Suprapubic skin (tissue), 4 donors: Measurements from ENCODE around the gene FCHO2. TPM values are rescaled to one million over a fixed set of nuclear protein-coding genes. Genes with fewer than 3 reads are reported as not detected.

Source experiments
- DNase-seq, 2 donors: peaks; one replicate each; pipeline ENCODE4 v3.0.0-alpha.2; 2019; ENCODE audit warnings: low spot score in 2 of 2
- H3K27ac ChIP-seq: fragments of 200-600 bp; sonication (generic); one replicate; pipeline ENCODE4 v1.5.1; 2019
- H3K27me3 ChIP-seq: fragments of 200-600 bp; sonication (generic); one replicate; pipeline ENCODE4 v1.5.1; 2019
- H3K36me3 ChIP-seq: fragments of 200-600 bp; sonication (generic); one replicate; pipeline ENCODE4 v1.5.1; 2019
- H3K4me1 ChIP-seq: fragments of 200-600 bp; sonication (generic); one replicate; pipeline ENCODE4 v1.5.1; 2019
- H3K4me3 ChIP-seq: fragments of 200-600 bp; sonication (generic); one replicate; pipeline ENCODE4 v1.5.1; 2019; ENCODE audit warnings: mild to moderate bottlenecking
- H3K9me3 ChIP-seq: fragments of 200-600 bp; sonication (generic); one replicate; pipeline ENCODE4 v1.5.1; 2019
- EP300 ChIP-seq: sonication (generic); formaldehyde crosslinking; IDR thresholded peaks from one replicate; pipeline ENCODE4 v1.6.1; 2017; ENCODE audit warnings: antibody characterized with exemption
- POLR2A ChIP-seq, 2 donors: fragments of 450-650 bp; IDR thresholded peaks; one replicate each; pipeline ENCODE4 v1.6.1; 2017; ENCODE audit warnings: antibody characterized with exemption in 2 of 2, mild to moderate bottlenecking in 2 of 2, moderate library complexity in 2 of 2
- POLR2AphosphoS5 ChIP-seq, 3 donors: sonication (generic); formaldehyde crosslinking; IDR thresholded peaks; one replicate each; pipeline ENCODE4 v1.6.1; 2017; ENCODE audit warnings: antibody characterized with exemption in 3 of 3
- WGBS: methylation state at CpG from one replicate; pipeline ENCODE4 v1.1.5; 2018; 5-methylcytosine and 5-hydroxymethylcytosine counted together
- total RNA-seq, 4 donors: library from RNA; depleted of rRNA; stranded (reverse); fragments of >200 nt; gene quantifications; one replicate each; pipeline ENCODE4 v1.1.0, GENCODE V29; 2016
- TF ChIP-seq, protein P1 (sequence below), 2 donors: fragments of 200-600 bp in 1 of 2; fragments of 450-650 bp in 1 of 2; sonication (generic) in 1 of 2; IDR thresholded peaks; one replicate each; pipeline ENCODE4 v1.5.1; 2016 to 2019; ENCODE audit warnings: antibody characterized with exemption in 2 of 2, mild to moderate bottlenecking in 1 of 2, moderate library complexity in 1 of 2

Gene FCHO2
- total RNA-seq, 4 donors from 2014 or later, result 24.7 to 46.2 (median 34.8) TPM

DNA sequence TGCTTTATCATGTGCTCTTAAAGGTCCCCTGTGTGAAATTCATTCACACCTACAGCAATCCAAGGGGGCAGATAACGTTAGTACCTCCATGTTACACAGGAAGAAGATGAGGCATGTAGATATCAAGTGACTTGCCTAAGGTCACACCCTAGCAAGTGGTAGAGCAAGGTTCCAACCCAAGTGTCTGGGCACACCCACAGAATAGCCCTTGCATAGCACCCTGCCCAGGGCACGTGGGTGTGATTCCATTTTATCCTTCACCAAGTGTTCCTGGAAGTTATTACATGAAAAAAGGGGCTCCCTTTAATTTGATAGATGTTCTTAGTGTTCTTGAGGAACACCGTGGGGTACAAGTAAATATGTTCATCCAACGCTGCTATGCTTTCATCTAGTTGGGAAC lies 169.4 kb downstream of the FCHO2 start:
- no peak overlapping the region for H3K27ac ChIP-seq
- no peak overlapping the region for H3K4me3 ChIP-seq
- 72% methylated on average over 4 of the region's 4 CpGs for WGBS
- no peaks in the 10 kb centered on the region for H3K36me3 ChIP-seq
- no peak for TF ChIP-seq POLR2A (IDR thresholded peaks at IDR 0.05)
- no peak for TF ChIP-seq EP300
- TF ChIP-seq POLR2AphosphoS5 (IDR thresholded peaks at IDR 0.05), result no peak
- TF ChIP-seq, protein P1, sequence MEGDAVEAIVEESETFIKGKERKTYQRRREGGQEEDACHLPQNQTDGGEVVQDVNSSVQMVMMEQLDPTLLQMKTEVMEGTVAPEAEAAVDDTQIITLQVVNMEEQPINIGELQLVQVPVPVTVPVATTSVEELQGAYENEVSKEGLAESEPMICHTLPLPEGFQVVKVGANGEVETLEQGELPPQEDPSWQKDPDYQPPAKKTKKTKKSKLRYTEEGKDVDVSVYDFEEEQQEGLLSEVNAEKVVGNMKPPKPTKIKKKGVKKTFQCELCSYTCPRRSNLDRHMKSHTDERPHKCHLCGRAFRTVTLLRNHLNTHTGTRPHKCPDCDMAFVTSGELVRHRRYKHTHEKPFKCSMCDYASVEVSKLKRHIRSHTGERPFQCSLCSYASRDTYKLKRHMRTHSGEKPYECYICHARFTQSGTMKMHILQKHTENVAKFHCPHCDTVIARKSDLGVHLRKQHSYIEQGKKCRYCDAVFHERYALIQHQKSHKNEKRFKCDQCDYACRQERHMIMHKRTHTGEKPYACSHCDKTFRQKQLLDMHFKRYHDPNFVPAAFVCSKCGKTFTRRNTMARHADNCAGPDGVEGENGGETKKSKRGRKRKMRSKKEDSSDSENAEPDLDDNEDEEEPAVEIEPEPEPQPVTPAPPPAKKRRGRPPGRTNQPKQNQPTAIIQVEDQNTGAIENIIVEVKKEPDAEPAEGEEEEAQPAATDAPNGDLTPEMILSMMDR (IDR thresholded peaks at IDR 0.05), result no peak
- H3K4me1 ChIP-seq, result peaks cover 17% of the 10 kb centered on the region
- peaks cover 15% of the 10 kb centered on the region for H3K27me3 ChIP-seq
- DNase-seq, result no peak
- no peaks in the 10 kb centered on the region for H3K9me3 ChIP-seq

- Histone ChIP-seq H3K4me3 (no peak overlapping the region), H3K27ac (no peak overlapping the region), H3K36me3 (no peaks in the 10 kb centered on the region), H3K4me1 (peaks cover 8% of the 10 kb centered on the region), H3K27me3 (peaks cover 7% of the 10 kb centered on the region), H3K9me3 (no peaks in the 10 kb centered on the region)
- 64% methylated on average over 4 of the region's 4 CpGs for WGBS
- TF ChIP-seq, protein P1 (IDR thresholded peaks at IDR 0.05), result no peak
- no peak for TF ChIP-seq EP300
- TF ChIP-seq POLR2A (IDR thresholded peaks at IDR 0.05), result no peak
- TF ChIP-seq POLR2AphosphoS5 (IDR thresholded peaks at IDR 0.05), result no peak
- no peak for DNase-seq
Measured at GRCh38 chr5:73126381-73126780, 170.5 kb downstream of the FCHO2 start.

DNA sequence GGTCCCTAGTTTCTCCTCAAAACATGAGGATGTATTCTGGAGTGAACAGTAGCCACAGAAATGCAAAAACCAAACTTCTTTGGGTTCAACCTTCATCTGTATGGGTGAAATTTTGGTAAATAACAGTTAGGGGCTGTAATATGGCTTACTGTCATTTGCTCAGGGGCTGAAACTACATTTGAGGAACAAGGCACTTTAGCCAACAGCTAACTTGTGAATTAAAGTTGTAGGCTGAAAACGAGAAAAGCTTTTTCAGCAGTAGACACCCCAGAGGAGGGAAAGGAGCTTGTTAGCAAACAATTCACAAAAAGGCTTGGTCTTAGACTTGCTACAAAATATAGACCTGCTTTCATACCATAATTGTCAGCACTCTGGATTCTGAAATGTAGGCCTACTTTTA lies 171.1 kb downstream of the FCHO2 start:
- WGBS, result 69% methylated on average over 1 of the region's 1 CpG
- Histone ChIP-seq H3K9me3 (no peaks in the 10 kb centered on the region), H3K27me3 (peaks cover 7% of the 10 kb centered on the region), H3K4me1 (peaks cover 8% of the 10 kb centered on the region), H3K36me3 (no peaks in the 10 kb centered on the region), H3K27ac (no peak overlapping the region), H3K4me3 (no peak overlapping the region)
- TF ChIP-seq EP300, result no peak
- TF ChIP-seq POLR2AphosphoS5 (IDR thresholded peaks at IDR 0.05), result no peak
- TF ChIP-seq POLR2A (IDR thresholded peaks at IDR 0.05), result no peak
- TF ChIP-seq, protein P1 (IDR thresholded peaks at IDR 0.05), result no peak
- DNase-seq, result no peak

DNA sequence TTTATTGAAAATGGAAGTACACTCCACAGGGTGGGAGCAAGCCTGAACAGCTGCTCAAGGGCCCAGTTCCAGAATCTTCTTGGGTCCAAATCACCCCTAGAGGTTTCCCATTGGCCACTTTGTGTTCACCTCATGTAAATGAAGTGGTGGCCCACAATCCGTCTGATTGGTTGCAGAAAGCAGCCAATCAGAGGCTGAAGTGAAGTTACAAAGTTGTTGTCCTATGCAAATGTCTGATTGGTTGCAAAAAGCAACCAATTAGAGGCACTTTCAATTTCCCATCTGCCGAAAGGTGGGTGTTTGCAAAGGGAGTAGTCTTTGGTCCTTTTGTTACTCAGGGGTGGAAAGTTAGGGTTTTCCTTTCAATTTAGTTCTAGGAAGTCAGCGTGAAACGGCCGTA lies 173.3 kb downstream of the FCHO2 start:
- H3K4me1 ChIP-seq, result peaks cover 8% of the 10 kb centered on the region
- H3K36me3 ChIP-seq, result no peaks in the 10 kb centered on the region
- no peaks in the 10 kb centered on the region for H3K9me3 ChIP-seq
- TF ChIP-seq POLR2AphosphoS5 (IDR thresholded peaks at IDR 0.05) (no peak), EP300 (no peak), POLR2A (IDR thresholded peaks at IDR 0.05) (no peak)
- TF ChIP-seq, protein P1 (IDR thresholded peaks at IDR 0.05), result no peak
- no peak for DNase-seq
- H3K27me3 ChIP-seq, result peaks cover 3% of the 10 kb centered on the region
- no peak overlapping the region for H3K27ac ChIP-seq
- 87% methylated on average over 5 of the region's 5 CpGs for WGBS
- H3K4me3 ChIP-seq, result no peak overlapping the region

- Histone ChIP-seq H3K27me3 (no peaks in the 10 kb centered on the region), H3K36me3 (no peaks in the 10 kb centered on the region), H3K4me3 (no peak overlapping the region), H3K9me3 (no peaks in the 10 kb centered on the region), H3K27ac (no peak overlapping the region), H3K4me1 (peaks cover 7% of the 10 kb centered on the region)
- DNase-seq, result no peak
- 77% methylated on average over 1 of the region's 1 CpG for WGBS
- TF ChIP-seq EP300, result no peak
Measured at GRCh38 chr5:73130811-73131210, 175.0 kb downstream of the FCHO2 start.
